ENCODE data around the gene SLC6A18. TPM values are rescaled to one million over a fixed set of nuclear protein-coding genes. Genes with fewer than 3 reads are reported as not detected.

SLC6A18 gene
- total and polyA plus RNA-seq, 10 of the 15 experiments (the other 5 are each of a cell fraction or from before 2014, with no cell fraction given) = not detected

- Histone ChIP-seq H3K27ac (ENCODE audit: control insufficient read depth, insufficient read depth) (no peak overlapping the region), H3K4me3 (no peak overlapping the region), H2AFZ (ENCODE audit: control insufficient read depth, low read depth, low read length) (no peak overlapping the region), H3K27me3 (replicated peaks in 1 of 2; ENCODE audit: control insufficient read depth in 2 of 2, insufficient read depth in 2 of 2, low read length in 1 of 2) (no peaks in the 10 kb centered on the region), H3K36me3 (ENCODE audit: control insufficient read depth in 2 of 2, insufficient read depth in 2 of 2, low read length in 1 of 2) (peaks cover 0 to 16% of the 10 kb centered on the region in 2 experiments; a peak in 2 of 4 replicates), H4K20me1 (ENCODE audit: control insufficient read depth, insufficient read depth) (no peaks in the 10 kb centered on the region; the same call in 1 of the 2 replicates), H3K9me3 (replicated peaks; ENCODE audit: control insufficient read depth, insufficient read depth, low read length) (no peaks in the 10 kb centered on the region; the same call in 2 of the 3 replicates), H3K4me1 (ENCODE audit: control insufficient read depth, insufficient read depth, low read length) (peaks cover 3% of the 10 kb centered on the region; the same call in 1 of the 2 replicates), H3K4me2 (ENCODE audit: control insufficient read depth, insufficient read depth) (no peak overlapping the region), H3K79me2 (ENCODE audit: control insufficient read depth, insufficient read depth, low read length) (no peaks in the 10 kb centered on the region), H3K9ac (ENCODE audit: control insufficient read depth, insufficient read depth, low read length) (no peak overlapping the region)
- TF ChIP-seq E2F8 (IDR thresholded peaks at IDR 0.05; ENCODE audit: low read depth, partially characterized antibody) (no peak), SREBF1 (IDR thresholded peaks at IDR 0.05; ENCODE audit: low read length) (no peak), RELA (IDR thresholded peaks at IDR 0.05; ENCODE audit: borderline replicate concordance, partially characterized antibody) (no peak), KLF5 (IDR thresholded peaks at IDR 0.05; ENCODE audit: partially characterized antibody) (no peak), TAF1 (IDR thresholded peaks at IDR 0.05; ENCODE audit: borderline replicate concordance, low read depth, low read length) (no peak), NFIC (IDR thresholded peaks at IDR 0.05; ENCODE audit: low read depth, low read length) (no peak), FOXK2 (IDR thresholded peaks at IDR 0.05) (no peak), NR2F1 (conservative IDR thresholded peaks at IDR 0.05) (no peak), NRF1 (conservative IDR thresholded peaks at IDR 0.05; ENCODE audit: low read depth, low read length) (no peak), POLR2AphosphoS2 (IDR thresholded peaks at IDR 0.05; ENCODE audit: low read depth, low read length) (no peak), GABPA (IDR thresholded peaks at IDR 0.05; ENCODE audit: low read depth) (no peak), BACH1 (IDR thresholded peaks at IDR 0.05; ENCODE audit: borderline replicate concordance) (no peak), ZNF384 (IDR thresholded peaks at IDR 0.05; ENCODE audit: borderline replicate concordance, low read depth, low read length) (no peak)
- BruUV-seq (replicated peaks) = no TSS peak
- ChIA-PET SMC1A (ENCODE audit: uncharacterized antibody, unreplicated experiment) (no interaction called here), RAD21 (ENCODE audit: unreplicated experiment) (no interaction called here), CTCF (no interaction called here), POLR2A (no interaction called here)
- intact Hi-C loops (cut with micrococcal nuclease; ENCODE audit: unreplicated experiment) (no loop called here), in situ Hi-C loops (cut with MboI) (no loop called here)
- whole genome bisulfite sequencing (ENCODE audit: insufficient coverage, insufficient replicate concordance, low lambda C conversion rate, missing lambda C conversion rate) = 88% methylated on average over 19 of the region's 21 CpGs
- no peak for DNase-seq (ENCODE audit: low read depth, low spot score)
- FAIRE-seq = no peak
- no peak for ATAC-seq
Measured at GRCh38 chr5:1272201-1272600, 47.0 kb downstream of the SLC6A18 start.
